Measurements from ENCODE around the gene NLRC3.
A peak's percentile ranks its signal among the peaks of the same experiment; 100 is the strongest.

NLRC3 gene

DNA sequence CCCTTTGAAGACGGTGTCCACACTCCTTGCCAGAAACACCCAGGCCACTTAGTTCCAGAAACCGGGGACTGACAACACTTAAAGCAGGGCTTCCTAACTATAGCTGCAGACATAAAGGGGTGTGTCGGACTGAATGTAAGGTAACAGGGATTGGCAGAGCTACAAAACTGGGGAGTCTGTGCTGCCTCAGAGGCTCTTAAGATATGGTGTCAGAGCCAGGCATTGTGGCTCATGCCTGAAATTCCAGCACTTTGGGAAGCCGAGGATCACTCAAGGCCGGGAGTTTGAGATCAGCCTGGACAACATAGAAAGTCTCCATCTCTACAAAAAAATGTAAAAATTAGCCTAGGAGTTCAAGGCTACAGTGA, 14.2 kb upstream of the NLRC3 start:
- TF ChIP-seq GATA1 (IDR thresholded peaks at IDR 0.05; ENCODE audit: low read depth, low read length) (no peak), POLR2A (IDR thresholded peaks at IDR 0.05; ENCODE audit: low read length) (no peak)
- DNase-seq = no peak

DNA sequence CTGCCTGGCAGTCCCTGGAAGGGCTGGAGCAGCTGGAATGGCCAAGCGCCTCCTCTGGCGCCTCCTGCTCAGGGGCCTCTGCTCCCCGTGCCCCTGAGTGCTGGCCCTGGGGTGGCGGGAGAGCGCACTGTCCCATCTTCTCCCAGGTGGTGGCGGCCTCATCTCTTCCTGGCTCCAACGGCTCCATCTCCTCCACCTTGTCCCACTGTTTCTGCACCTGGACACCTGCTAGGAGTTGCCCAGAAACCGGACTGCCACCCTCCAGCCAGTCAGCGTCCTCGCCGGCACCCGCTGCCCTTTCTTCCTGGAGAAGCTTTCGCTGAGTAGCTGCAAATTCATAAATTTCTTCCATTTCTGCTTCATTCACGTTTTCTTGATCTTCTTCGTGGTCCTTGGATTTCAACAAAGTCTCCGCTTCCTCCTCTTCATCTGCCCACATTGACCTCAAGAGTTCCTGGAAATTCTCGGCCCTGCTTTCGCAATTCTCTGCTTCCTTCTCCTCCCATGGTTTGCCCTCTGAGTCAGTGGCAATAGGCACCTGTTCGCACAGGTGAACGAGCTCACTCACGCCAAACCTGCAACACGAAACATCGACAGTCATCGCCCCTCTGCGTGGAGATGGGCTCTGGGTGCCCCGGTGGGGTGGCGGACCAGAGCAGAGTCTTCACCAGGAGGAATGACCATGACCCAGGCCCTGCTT, 13.7 kb upstream of the NLRC3 start:
- no peak for TF ChIP-seq GATA1 (IDR thresholded peaks at IDR 0.05; ENCODE audit: low read depth, low read length)
- TF ChIP-seq POLR2A (IDR thresholded peaks at IDR 0.05; ENCODE audit: low read length) = no peak
- DNase-seq = no peak

DNA sequence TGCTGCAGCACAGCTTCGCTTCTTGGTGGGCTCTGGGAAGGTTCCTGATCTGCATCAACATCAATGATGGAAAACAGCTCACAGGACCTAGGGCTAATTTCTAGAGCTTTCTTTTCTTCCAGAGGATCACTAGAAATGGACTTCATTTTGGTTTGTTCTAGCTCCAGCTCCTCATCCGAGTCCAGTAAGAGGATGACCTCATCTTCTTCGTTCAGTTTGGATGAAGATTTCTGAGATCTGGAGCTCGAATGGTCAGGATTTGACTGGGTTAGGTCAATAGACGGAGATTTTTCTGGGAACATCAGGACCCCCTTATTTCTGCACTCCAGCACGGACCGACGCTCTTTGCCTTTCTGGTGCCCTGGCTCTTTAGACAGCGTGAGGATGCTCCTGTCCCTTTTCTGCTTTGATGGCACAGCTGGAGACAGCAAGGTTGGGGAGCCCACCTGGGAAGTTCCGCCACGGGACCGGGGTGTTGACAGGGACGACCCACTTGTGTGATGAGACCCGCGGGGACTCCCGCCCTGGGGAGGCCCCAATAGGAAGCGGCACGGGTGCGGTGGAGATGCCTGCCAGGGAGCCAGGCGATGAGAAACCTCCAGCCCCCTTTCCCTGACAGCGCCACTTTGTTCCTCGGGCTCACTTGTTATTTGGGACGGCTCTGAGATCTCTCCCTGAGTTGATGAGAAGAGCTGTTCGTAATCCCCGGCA, 12.9 kb upstream of the NLRC3 start:
- DNase-seq = no peak

DNA sequence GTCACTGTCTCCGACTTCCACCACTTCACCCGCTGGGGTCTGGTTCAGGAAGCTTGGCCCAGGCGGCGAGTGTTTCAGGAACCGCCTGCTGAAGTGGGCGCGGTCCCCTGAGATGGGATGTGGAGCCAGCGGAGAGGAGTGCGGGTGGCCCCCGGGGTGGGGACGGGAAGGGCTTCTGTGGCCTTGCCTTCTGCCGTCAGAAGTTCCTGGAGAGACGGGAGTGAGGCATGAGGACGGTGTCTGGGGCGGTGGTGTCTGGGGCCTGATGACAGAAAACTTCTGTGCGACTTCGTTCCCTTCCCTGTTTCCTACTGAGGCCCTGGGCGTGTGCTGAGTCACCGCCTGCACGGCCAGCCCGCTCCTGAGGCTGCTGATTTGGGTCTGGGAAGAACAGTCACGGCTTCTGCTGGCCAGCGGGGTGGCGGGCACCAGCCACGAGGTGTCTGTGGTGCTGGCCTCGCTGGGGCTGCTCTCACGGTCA, 12.3 kb upstream of the NLRC3 start:
- no peak for TF ChIP-seq POLR2A (IDR thresholded peaks at IDR 0.05; ENCODE audit: low read length)
- TF ChIP-seq GATA1 (IDR thresholded peaks at IDR 0.05; ENCODE audit: low read depth, low read length) = no peak
- peak; percentile 45 to 66 for DNase-seq

More for the DNA sequence above, 12.9 kb upstream of the NLRC3 start:
- TF ChIP-seq GATA1 (IDR thresholded peaks at IDR 0.05; ENCODE audit: low read depth, low read length) (no peak), POLR2A (IDR thresholded peaks at IDR 0.05; ENCODE audit: low read length) (no peak)

DNA sequence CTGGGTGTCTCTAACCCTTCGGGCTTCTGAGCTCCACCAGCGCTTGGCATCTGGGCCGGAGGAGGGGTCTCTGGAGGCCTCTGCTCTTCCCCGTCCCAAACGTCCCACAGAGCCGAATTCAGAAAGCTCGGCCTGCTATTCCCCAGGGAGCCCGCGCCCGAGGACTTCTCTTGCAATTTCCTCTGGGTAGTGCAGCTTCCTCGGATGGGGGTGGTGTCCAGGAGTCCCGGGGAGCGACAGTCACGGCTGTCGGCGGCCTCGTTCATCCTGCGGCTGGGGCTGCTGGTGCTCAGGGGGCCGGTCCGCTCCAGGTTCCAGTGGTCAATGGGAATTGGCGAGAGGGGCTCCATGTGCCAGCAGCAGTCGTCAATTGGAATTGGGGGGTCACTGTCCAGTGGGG, 11.8 kb upstream of the NLRC3 start:
- DNase-seq = no peak
- no peak for TF ChIP-seq POLR2A (IDR thresholded peaks at IDR 0.05; ENCODE audit: low read length)

DNA sequence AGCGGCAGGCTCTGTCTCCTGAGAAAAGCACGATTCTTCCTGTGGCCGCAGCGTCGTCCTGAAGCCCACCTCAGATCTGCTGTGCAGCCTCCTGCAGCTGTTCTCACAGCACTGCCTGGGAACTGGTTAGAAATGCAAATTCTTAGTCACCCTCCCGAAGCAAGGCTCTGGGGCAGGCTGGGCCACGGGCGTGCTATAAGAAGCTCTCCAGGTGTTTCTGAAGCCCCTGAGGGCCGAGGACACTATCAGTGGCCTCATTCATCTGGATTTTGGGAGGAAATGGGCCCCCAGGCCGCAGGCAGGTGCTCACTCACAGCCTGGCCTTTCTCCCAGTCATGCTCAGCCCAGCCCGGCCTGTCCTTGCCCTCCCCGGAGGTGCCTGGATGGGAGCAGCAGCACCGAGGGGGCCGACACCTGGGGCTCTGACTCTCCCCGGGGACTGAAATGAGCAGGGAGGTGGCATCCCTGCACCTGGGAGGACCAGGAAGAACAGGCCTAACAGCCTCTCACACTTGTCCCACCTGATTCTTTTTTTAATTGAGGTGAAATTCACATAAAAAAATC, 10.4 kb upstream of the NLRC3 start:
- DNase-seq = no peak
- TF ChIP-seq POLR2A (IDR thresholded peaks at IDR 0.05; ENCODE audit: low read length) (no peak), GATA1 (IDR thresholded peaks at IDR 0.05; ENCODE audit: low read depth, low read length) (no peak)

DNA sequence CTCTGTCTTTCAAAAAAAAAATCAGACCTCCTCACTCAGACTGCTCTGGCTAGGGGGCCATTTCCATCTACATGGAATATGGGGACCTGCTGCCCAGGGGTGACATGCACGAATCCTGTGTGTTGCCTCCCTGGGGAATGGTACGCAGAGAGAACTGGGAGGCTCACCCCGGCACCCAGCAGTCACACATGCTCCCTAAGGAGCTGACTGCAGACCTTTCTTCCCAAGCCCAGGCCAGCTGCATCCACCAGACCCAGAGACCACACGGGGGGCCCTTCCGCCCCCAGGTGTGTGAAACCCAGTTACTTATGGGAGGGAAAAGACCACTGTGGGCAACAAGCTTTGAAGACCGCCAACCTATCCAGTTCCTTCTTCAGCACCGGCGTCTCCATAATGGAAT, 7.2 kb upstream of the NLRC3 start:
- DNase-seq = no peak
- TF ChIP-seq POLR2A (IDR thresholded peaks at IDR 0.05; ENCODE audit: low read length) = no peak
- TF ChIP-seq GATA1 (IDR thresholded peaks at IDR 0.05; ENCODE audit: low read depth, low read length) = no peak

DNA sequence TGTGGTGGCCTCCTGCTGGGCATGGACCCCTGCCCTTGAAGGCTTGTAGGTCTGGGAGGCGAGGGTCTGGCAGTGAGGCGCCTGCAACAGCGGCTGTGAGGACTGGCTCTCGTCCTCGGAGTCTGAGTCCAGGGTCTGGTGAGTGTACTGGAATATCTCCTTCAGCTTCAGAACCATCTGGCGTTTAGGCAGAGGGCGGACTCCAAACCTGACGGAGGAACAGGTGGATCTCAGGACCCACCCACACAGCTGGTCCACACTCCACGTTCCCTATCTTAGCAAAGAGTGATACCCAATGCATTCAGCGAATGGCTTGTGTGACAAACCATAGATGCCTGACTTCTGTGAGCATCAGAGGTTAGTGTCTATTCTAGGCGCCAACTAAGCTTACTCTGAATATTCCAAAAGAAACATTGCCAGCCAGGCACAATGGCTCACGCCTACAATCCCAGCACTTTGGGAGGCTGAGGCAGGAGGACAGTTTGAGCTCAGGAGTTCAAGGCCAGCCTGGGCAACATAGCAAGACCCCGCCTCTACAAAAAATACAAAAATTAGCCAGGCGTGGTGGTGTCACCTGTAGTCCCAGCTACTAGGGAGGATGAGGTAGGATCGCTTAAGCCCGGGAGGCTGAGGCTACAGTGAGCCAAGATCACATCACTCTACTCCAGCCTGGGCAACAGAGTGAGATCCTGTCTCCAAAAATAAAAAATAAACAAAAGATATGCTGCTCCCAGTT, 6.3 kb upstream of the NLRC3 start:
- TF ChIP-seq GATA1 (IDR thresholded peaks at IDR 0.05; ENCODE audit: low read depth, low read length) (no peak), POLR2A (IDR thresholded peaks at IDR 0.05; ENCODE audit: low read length) (no peak)
- DNase-seq = no peak

DNA sequence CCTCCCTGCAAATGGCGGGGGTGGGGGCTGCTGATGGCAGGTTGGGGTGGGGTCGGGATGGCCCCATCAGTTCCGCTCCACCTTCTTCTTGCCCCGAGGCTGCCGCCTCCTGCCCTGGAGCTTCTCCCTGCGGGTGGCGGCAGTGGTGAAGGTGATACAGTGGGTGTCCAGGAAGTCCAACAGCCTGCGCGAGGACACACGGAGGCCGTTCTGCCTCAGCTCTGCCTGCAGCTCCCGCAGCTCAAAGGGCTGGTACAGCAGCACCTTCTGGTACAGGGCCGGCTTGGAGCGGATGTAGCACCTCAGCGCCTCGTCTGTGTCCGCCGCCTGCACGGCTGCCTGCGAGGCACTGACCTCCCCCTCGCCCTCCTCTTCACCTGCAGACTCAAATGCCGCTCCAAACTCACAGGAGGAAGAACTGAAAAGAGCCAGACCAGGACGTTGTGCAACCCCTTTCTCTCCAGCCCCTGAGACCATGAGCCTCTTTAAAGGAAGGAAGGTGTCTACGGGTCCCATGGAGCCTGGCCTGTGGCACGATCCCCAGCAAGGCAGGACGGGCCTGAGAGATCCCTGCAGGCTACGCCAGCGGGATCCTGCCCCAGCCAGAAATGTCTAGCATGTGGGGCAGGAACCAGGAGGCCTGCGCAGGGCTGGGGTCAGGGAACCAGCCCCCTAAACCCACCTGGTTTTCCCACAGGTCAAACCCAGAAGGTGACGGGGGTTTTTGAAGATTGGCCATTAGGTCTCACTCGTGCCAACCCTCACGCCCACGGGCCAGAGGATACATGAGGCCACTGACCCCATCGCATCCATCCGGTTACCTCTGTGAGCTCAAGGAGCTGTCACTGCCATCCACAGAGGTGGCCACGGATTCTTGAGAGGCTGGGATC, 5.3 kb upstream of the NLRC3 start:
- DNase-seq = no peak
- TF ChIP-seq POLR2A (IDR thresholded peaks at IDR 0.05; ENCODE audit: low read length) = no peak
- no peak for TF ChIP-seq GATA1 (IDR thresholded peaks at IDR 0.05; ENCODE audit: low read depth, low read length)

DNA sequence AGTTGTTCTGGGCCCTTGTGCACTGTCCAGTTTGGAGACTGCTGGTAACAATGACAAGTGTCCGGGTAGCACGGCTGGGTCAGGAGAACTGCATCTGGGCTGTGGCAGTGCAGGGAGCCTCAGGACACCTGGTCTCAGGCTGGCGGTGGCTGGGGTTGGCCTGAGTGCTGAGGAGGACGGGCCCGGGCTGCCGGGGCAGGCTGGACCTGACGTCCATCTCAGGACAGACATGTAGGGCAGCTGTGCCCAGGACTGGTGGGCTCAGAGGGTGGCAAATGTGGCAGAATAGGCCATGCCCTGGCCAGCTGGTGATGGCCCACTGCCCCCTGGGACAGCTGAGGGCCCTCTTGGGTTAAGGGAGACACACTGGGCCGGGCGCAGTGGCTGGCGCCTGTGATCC, 4.2 kb upstream of the NLRC3 start:
- DNase-seq = no peak
- no peak for TF ChIP-seq GATA1 (IDR thresholded peaks at IDR 0.05; ENCODE audit: low read depth, low read length)
- no peak for TF ChIP-seq POLR2A (IDR thresholded peaks at IDR 0.05; ENCODE audit: low read length)

DNA sequence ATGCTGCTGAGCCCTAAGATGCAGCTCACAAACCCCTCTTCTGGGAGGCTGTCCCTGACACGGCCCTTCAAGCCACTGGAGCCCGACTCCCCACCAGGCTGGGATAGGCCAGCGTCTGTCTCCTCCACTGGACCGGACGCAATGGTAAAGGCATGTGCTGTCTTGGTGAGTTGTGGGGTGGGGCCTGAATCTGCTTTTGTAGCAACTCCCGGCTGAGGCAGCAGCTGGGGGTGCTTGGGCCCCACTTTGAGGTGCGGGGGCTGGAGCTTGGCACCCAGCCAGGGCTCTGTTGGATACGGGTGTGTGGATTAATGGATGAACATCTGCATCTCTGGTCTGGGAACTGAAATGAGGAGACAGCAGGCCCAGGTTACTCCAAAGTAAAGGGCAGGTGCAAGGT, 3.5 kb upstream of the NLRC3 start:
- TF ChIP-seq GATA1 (IDR thresholded peaks at IDR 0.05; ENCODE audit: low read depth, low read length) = no peak
- TF ChIP-seq POLR2A (IDR thresholded peaks at IDR 0.05; ENCODE audit: low read length) = no peak
- no peak for DNase-seq

DNA sequence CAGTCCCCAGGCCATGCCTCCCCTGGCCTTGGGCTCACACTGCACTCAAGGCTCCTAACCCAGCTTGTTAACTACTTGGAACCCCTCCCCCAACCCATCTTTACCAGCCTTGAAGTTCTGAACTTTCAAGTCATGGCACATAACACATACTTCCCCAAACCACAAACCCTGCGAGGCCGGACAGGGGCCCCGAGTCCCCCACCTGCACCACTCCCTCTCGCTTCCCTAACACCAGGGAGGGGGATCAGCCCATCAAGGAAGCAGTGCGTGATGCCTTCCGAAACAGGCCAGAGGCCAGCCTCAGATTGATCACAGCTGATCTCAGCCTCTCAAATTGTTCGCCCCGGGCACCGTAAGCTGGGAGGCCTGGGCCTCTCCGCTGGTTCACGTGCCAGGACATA, 3.0 kb upstream of the NLRC3 start:
- no peak for DNase-seq

DNA sequence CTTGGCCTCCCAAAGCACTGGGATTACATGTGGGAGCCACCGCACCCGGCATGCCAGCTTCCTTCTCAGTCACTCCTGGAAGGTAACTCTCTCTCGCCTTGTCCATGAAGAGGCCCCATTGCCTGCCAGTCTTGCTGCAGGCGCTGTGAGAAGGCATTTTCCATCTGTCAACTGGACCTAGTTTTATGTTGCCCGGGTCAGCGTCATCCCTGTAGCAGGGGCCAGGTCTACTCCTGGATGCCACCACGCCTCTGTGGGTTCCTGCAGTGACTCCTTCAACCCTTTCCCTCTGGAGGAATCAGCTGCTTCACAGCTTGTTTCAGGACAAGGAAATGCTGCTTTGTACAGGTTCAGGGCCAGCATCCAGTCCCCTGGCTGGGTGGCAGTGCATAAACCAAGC, 2.6 kb upstream of the NLRC3 start:
- no peak for TF ChIP-seq POLR2A (IDR thresholded peaks at IDR 0.05; ENCODE audit: low read length)
- no peak for TF ChIP-seq GATA1 (IDR thresholded peaks at IDR 0.05; ENCODE audit: low read depth, low read length)

More for the DNA sequence above, 3.0 kb upstream of the NLRC3 start:
- TF ChIP-seq GATA1 (IDR thresholded peaks at IDR 0.05; ENCODE audit: low read depth, low read length) (no peak), POLR2A (IDR thresholded peaks at IDR 0.05; ENCODE audit: low read length) (no peak)

More for the DNA sequence above, 2.6 kb upstream of the NLRC3 start:
- no peak for DNase-seq

Measured in erythroblast (primary cell).